Activated naive CD8-positive, alpha-beta T cell treated with anti-CD3 and anti-CD28 coated beads, Interleukin-2, amount 50 U/mL, for 24 hours (primary cell): ENCODE data around the gene FBXW4.
A peak's percentile ranks its signal among the peaks of the same experiment; 100 is the strongest.

ENCODE experiments used
- ATAC-seq: fragments of 150-1000 bp; cut with Tn5 transposase; one replicate; pipeline ENCODE4 v1.10.0; 2021
- DNase-seq: peaks from one replicate; pipeline ENCODE4 v3.0.0; 2021
- H3K27ac Mint-ChIP-seq: one replicate; pipeline ENCODE4 v1.8.0; 2021; ENCODE audit warnings: mild to moderate bottlenecking, mixed read lengths
- H3K27me3 Mint-ChIP-seq: one replicate; pipeline ENCODE4 v1.8.0; 2021; ENCODE audit warnings: mixed read lengths
- H3K36me3 Mint-ChIP-seq: one replicate; pipeline ENCODE4 v1.8.0; 2021; ENCODE audit warnings: low read depth, mixed read lengths
- H3K4me1 Mint-ChIP-seq: one replicate; pipeline ENCODE4 v1.8.0; 2021; ENCODE audit warnings: mixed read lengths
- H3K4me3 Mint-ChIP-seq: one replicate; pipeline ENCODE4 v1.8.0; 2021; ENCODE audit warnings: mild to moderate bottlenecking, moderate library complexity, mixed read lengths
- H3K9me3 Mint-ChIP-seq: one replicate; pipeline ENCODE4 v1.8.0; 2021; ENCODE audit warnings: mixed read lengths

FBXW4 gene

DNA sequence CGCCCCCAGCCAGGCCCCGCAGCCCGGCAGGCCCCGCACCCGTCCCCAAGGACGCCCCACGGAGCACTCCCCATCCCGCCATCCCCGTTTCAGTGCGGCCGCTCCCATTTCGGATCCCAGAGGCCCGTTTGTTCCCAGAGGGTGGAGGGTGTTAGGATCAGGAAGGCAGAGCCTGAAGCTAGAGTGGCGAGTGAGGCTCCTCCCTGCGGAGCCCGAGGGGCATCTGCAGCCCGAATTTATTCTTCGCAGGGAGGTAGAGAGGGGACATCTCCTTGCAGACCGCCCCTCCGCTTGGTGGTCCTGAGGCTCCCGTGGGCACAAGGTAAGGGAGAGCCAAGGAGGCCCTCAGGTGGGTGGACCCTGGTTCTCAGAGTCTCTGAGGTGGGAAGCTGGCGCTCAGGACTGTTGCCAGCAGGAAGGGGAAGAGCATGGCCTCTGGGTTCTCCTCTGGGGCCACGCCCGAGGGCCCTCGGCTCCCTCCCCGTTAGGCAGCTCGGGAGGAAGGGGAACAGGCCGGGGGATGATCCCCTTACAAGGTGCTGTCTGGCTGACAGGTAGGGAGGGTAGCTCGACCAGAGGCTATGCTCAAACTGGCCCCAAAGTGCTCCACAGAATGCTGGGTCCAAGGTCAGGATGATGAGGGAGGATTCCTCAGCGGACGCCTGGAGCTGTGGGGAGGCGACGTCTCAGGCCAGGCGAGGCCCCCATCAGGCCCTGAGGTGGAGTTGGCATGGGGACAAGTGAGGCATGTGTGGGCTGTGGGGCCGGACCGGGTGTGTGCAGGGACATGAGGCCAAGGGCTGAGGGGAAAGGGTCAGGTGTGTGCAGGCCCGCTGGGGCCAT, 124.3 kb downstream of the FBXW4 start:
- peaks cover 14% of the 10 kb centered on the region for H3K4me1 Mint-ChIP-seq
- no peaks in the 10 kb centered on the region for H3K36me3 Mint-ChIP-seq
- H3K27me3 Mint-ChIP-seq, result peaks cover 41% of the 10 kb centered on the region
- H3K9me3 Mint-ChIP-seq, result no peaks in the 10 kb centered on the region
- no peak overlapping the region for H3K27ac Mint-ChIP-seq
- no peak for ATAC-seq
- H3K4me3 Mint-ChIP-seq, result peak overlapping the region; percentile 40
- DNase-seq, result no peak

DNA sequence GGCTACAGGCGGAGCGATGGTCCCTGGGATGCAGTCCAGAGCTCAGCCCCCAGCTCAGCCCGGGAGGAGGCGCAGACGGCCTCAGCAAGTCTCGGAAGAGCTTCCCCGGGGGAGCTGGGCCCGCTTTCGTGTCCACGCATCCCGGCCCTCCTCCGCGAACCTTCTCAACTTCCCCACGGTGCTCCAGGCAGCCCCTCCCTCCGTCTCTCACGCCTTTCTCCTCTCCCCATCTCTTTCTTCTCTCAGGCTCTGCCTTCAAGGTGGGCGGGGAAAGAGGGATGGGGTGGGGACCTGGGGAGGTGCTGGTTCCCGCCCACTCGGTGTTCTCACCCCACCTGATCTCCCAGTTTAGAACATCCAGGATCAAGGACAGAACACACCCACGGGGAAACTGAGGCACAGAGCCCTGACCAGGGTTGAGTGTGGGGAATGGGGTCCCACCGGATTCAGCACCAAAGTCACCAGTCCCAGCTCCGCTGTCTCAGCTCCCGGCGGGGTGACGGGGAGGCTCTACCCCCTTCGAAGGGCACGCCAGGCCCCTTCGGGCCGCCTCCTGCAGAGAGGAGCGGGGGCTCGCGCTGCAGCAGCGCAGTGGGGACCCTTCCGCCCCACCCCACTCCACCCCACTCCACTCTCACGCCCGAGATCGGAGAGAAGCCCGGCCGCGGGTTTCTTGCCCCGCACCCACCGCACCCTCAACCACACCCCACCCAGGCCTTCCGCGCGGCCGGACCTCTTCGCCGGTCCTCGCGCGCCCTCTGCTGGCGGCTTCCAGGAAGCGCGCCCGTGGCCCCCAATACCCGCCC, 125.1 kb downstream of the FBXW4 start:
- H3K27ac Mint-ChIP-seq, result no peak overlapping the region
- H3K4me3 Mint-ChIP-seq, result peak overlapping the region; percentile 70
- H3K36me3 Mint-ChIP-seq, result no peaks in the 10 kb centered on the region
- peaks cover 14% of the 10 kb centered on the region for H3K4me1 Mint-ChIP-seq
- ATAC-seq (peak; percentile 73), DNase-seq (peak; percentile 88)
- H3K27me3 Mint-ChIP-seq, result peaks cover 47% of the 10 kb centered on the region
- H3K9me3 Mint-ChIP-seq, result no peaks in the 10 kb centered on the region

DNA sequence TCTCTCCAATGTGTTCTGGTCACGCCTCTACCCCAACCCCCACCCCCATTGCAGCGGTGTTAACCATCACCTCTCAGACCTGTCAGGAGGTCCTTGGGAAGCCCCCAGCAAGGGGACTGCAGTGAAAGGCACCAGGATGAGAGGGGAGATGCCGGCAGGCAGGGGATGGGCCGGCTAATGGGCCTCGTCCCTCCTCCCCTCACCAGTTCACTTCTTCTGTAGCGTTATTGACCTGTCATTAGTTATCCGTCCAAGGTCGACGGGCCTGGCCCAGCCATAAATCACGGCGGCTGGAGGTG, 125.7 kb downstream of the FBXW4 start:
- ATAC-seq (no peak), DNase-seq (no peak)
- H3K27ac Mint-ChIP-seq, result no peak overlapping the region
- peaks cover 14% of the 10 kb centered on the region for H3K4me1 Mint-ChIP-seq
- H3K27me3 Mint-ChIP-seq, result peaks cover 50% of the 10 kb centered on the region
- H3K4me3 Mint-ChIP-seq, result peak overlapping the region; percentile 70
- no peaks in the 10 kb centered on the region for H3K9me3 Mint-ChIP-seq
- no peaks in the 10 kb centered on the region for H3K36me3 Mint-ChIP-seq

DNA sequence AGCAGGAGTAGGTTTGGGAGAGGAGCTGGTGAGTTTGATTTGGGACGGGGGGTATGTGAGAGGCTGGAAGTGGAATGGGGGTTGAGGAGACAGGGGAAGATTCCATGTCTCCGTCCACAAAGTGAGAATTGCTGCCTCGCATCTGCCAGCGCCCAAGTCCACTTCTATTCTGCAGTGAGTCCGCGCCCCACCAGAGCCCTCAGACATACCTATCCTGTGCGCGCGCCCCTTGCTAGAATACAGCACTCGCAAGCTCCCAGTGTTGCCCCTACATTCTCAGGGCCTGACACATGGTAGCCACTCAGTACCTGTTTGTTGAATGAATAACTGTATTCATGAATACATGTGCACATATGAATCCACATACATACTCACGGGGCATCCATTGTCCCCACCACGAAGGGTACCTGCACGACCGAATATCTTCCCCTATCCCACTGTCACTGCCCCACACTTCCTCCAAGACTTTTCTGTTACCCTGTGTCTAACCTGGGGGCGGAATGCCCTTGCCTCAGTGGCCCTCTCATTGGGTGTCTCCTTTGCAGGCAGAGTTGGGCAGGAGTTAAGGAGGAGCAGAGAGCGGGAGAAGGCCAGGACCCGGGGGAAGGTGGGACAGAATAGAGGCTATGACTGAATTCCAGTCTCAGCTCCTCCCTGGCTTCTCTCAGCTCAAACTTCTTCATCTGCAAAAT, 126.8 kb downstream of the FBXW4 start:
- no peaks in the 10 kb centered on the region for H3K9me3 Mint-ChIP-seq
- no peaks in the 10 kb centered on the region for H3K36me3 Mint-ChIP-seq
- no peak for DNase-seq
- H3K27ac Mint-ChIP-seq, result no peak overlapping the region
- ATAC-seq, result no peak
- peaks cover 54% of the 10 kb centered on the region for H3K27me3 Mint-ChIP-seq
- no peak overlapping the region for H3K4me3 Mint-ChIP-seq
- peaks cover 14% of the 10 kb centered on the region for H3K4me1 Mint-ChIP-seq

DNA sequence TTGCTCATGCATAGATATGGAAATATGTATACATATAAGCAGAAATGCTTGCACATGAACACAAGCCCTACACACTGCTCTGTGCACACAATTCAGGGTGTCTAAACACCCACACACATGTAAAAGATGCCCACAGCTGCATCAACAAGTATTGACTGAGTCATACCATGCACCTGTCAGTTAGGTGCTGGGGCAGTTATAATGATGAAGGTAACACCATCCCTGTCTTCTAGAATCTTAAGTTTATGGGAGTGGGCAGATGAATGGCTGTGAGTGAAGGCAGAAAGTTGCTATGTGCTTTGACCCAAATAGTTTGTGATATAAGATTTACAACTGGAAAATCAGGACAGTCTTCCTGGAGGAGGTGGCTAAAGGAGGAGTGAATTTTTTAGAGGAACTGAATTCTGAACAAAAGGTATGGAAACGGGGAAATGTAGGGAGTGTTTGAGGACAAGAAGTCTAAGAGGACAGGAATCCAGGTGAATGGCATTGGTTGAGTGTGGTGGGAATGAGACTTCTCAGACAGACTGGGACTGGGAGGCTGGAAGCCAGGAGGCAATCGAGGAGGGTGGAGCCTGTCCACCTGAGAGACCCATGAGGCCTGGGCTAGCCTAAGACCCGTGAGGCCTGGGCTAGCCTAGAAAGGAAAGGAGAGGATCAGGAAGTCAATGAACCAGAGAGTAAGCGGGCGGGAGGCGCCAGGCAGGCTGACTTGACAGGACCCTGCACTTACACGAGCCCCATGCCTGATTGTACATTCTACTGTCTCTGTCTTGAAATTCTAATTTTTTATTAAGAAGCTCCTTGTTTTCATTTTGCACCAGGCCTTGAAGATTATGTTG, 127.6 kb downstream of the FBXW4 start:
- Mint-ChIP-seq H3K27me3 (peaks cover 54% of the 10 kb centered on the region), H3K9me3 (no peaks in the 10 kb centered on the region), H3K36me3 (no peaks in the 10 kb centered on the region), H3K27ac (no peak overlapping the region), H3K4me3 (no peak overlapping the region), H3K4me1 (peaks cover 14% of the 10 kb centered on the region)
- ATAC-seq (no peak), DNase-seq (no peak)

DNA sequence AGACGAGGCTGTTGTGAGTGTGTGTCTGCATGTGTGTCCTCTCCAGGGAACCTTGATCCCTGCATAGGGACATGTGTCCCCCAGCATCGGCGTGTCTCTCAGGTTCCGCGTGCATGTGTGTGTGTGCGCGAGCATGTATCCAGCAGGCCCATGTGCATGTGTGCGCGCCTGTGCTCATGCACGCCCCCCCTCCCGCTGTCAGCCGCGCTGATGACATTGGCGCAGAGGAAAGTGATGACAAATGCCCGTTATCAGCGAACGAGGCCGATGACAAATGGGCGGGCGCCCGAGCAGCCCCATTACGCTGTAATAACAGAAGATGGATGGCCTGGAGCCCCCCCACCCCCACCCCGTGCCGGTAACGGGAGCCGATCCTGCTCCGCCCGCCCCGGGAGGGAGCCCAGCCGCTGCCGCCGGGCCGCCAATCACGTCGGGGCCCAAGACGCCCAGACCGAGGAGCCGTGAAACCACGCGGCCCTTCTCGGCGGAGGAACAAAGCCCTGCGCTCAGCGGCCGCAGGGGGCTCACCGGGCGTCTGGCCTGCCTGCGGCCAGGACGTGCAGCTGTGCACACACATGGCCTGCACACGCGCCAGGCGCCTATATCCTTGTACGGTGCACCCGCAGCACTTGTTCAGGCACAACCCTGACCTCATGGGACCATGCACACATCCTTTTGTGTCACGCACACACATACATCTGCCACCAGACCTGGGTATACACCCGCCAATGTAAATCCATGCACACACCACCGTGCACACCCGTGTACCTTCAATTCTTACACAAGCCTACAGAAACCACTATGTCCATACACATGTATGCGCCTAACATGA, 128.4 kb downstream of the FBXW4 start:
- no peak overlapping the region for H3K27ac Mint-ChIP-seq

DNA sequence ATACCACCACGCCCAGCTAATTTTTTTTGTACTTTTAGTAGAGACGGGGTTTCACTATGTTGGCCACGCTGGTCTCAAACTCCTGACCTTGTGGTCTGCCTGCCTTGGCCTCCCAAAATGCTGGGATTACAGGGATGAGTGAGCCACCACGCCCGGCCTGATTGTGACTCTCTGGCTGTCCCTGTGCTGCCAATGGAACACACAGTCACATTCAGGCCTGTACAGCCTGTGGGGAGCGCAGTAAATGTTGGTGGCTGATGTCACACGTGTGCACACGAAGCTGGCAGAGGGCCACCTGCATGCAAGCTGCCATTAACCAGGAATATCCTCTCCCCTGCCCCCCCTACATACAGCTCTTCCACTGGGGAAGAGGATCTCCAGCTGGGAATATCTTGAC, 129.0 kb downstream of the FBXW4 start:
- no peak for ATAC-seq
- Mint-ChIP-seq H3K4me3 (no peak overlapping the region), H3K4me1 (peaks cover 14% of the 10 kb centered on the region), H3K9me3 (no peaks in the 10 kb centered on the region), H3K27me3 (peaks cover 52% of the 10 kb centered on the region), H3K36me3 (no peaks in the 10 kb centered on the region), H3K27ac (no peak overlapping the region)
- DNase-seq, result no peak

More for the DNA sequence above, 128.4 kb downstream of the FBXW4 start:
- Mint-ChIP-seq H3K27me3 (peaks cover 54% of the 10 kb centered on the region), H3K9me3 (no peaks in the 10 kb centered on the region), H3K4me1 (peaks cover 14% of the 10 kb centered on the region), H3K36me3 (no peaks in the 10 kb centered on the region), H3K4me3 (no peak overlapping the region)
- DNase-seq (peak; percentile 18), ATAC-seq (peak; percentile 6)

DNA sequence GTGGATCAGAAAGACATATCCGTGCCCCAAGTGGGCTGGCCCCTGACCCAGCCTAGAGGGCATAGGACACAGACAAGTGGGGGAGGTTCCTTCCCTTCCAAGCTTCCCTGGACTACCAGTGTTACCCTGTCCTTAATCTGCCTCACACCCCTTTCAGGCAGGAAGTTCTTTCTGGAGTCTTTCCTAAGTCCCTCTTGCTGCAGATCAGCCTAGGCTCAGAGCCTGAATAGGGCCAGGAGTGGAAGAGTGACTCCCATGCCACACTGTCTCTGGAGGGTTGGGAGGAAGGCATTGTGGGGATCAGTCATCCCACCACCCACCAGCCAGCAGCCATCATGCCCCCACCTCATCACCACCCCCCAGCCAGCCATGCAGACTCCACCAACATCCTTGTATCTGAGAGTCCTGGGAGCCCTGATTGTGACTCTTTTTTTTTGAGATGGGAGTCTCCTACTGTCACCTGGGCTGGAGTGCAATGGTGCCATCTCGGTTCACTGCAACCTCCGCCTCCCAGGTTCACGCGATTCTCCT, 129.5 kb downstream of the FBXW4 start:
- Mint-ChIP-seq H3K9me3 (no peaks in the 10 kb centered on the region), H3K36me3 (no peaks in the 10 kb centered on the region), H3K27me3 (peaks cover 52% of the 10 kb centered on the region), H3K4me1 (peaks cover 14% of the 10 kb centered on the region), H3K4me3 (no peak overlapping the region), H3K27ac (no peak overlapping the region)
- ATAC-seq (no peak), DNase-seq (no peak)

DNA sequence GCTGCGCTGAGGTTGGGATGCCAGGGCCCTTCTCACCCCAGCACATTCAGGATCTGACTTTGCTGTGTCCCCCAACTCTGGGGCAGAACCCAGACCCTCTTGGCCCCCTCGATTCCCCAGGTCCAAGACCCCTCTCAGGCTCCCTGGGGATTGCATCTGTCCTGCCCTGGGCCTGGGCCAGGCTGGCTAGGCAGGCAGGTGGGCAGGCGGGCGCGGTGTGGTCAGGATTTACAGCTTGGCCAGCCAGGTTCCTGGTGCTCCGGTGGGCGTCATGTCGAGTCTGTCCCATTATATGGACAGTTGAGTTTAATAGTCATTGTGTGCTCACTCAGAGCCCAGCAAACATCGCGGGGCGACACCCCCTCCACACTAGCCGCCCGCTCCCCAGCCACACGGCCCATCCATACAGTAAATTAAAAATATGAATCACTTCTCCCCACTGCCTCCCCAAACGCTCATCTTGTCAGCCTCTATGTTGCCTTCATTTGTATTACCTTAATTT, 130.4 kb downstream of the FBXW4 start:
- DNase-seq, result no peak
- no peak overlapping the region for H3K27ac Mint-ChIP-seq
- peaks cover 49% of the 10 kb centered on the region for H3K27me3 Mint-ChIP-seq
- H3K9me3 Mint-ChIP-seq, result no peaks in the 10 kb centered on the region
- H3K36me3 Mint-ChIP-seq, result no peaks in the 10 kb centered on the region
- H3K4me1 Mint-ChIP-seq, result peaks cover 10% of the 10 kb centered on the region
- no peak overlapping the region for H3K4me3 Mint-ChIP-seq
- no peak for ATAC-seq

DNA sequence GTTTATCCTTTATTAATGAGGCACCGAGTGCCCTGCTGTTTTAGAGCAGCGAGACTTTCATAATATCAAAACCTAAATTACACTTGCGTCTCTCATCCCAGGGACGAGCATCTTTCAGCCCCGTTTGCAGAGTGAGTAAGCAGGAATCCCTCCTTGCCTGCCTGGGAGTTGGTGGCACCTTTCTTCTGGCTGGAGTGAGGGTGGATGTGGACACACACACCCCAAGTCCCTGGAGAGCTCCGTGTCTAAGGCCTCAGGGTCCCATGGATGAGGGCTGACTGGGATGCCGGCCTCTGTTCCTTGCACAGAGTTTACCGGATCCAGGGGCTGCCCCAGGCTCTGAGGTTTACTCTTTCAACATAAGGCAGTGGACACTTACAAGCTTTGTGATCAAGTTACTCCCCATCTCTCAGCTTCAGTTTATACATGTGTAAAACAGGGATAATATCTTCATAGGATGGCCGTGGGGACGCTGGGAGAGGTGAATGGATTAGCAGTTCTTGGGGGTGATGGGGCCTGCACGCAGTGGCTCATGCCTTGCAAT, 131.4 kb downstream of the FBXW4 start:
- H3K4me3 Mint-ChIP-seq, result no peak overlapping the region

DNA sequence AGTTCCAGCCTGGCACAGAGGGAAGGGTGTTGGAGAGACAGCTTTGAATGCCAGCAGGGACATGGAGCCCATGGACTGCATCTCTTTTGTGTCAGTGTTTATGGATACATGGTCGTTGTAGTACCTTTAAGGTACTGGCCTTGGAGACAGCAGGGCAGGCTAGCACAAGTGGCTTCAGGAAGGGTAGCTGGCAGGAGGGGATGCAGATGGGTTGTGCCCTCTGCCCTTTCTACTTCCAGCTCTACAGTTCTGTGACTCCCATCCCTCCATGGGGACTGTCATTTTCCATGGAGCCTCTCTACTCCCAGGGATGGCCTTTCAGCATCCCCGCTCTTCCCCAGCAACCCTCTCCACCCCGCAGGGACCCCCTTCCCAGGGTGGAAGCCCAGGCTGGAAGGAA, 132.0 kb downstream of the FBXW4 start:
- ATAC-seq (no peak), DNase-seq (no peak)
- H3K36me3 Mint-ChIP-seq, result no peaks in the 10 kb centered on the region
- H3K27ac Mint-ChIP-seq, result no peak overlapping the region
- no peaks in the 10 kb centered on the region for H3K9me3 Mint-ChIP-seq
- peaks cover 14% of the 10 kb centered on the region for H3K4me1 Mint-ChIP-seq
- H3K27me3 Mint-ChIP-seq, result peaks cover 34% of the 10 kb centered on the region
- H3K4me3 Mint-ChIP-seq, result no peak overlapping the region

More for the DNA sequence above, 131.4 kb downstream of the FBXW4 start:
- DNase-seq (no peak), ATAC-seq (no peak)
- Mint-ChIP-seq H3K4me1 (peaks cover 10% of the 10 kb centered on the region), H3K9me3 (no peaks in the 10 kb centered on the region), H3K36me3 (no peaks in the 10 kb centered on the region), H3K27ac (no peak overlapping the region), H3K27me3 (peaks cover 40% of the 10 kb centered on the region)

DNA sequence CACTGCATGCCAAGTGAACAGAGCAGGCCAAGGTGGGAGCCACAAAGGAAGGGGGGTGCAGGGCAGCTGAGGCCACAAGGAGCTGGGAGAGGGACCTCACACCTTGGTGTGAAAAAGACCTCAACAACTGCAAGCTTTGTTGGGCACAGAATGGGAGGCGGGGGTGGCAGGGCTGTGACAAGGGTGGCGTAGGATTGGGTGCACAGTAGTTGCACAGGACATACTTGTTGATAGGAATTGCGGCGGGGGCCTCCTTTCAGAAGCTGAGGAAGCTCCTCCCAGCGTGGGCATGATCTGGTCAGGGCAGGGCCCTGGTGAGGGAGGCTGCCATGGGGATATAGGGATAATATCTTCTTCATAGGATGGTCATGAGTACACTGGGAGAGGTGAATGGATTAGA, 132.7 kb downstream of the FBXW4 start:
- no peak for DNase-seq
- Mint-ChIP-seq H3K36me3 (no peaks in the 10 kb centered on the region), H3K4me3 (no peak overlapping the region), H3K27ac (no peak overlapping the region), H3K4me1 (peaks cover 15% of the 10 kb centered on the region), H3K27me3 (peaks cover 27% of the 10 kb centered on the region), H3K9me3 (no peaks in the 10 kb centered on the region)
- no peak for ATAC-seq
